Measurements from ENCODE around the gene UCK1. TPM values are rescaled to one million over a fixed set of nuclear protein-coding genes. Genes with fewer than 3 reads are reported as not detected.

UCK1 gene
- polyA plus RNA-seq, 1 donor (not counting 4 experiments of a cell fraction or from before 2014, with no cell fraction given) = 15.4 TPM

GRCh38 chr9:131473891-131474290 lies 57.2 kb downstream of the UCK1 start:
- no peaks in the 10 kb centered on the region for H3K9me3 ChIP-seq (ENCODE audit: control insufficient read depth, low read depth, low read length)
- no peak overlapping the region for H2AFZ ChIP-seq (ENCODE audit: control insufficient read depth, low read length)
- H3K79me2 ChIP-seq (ENCODE audit: control insufficient read depth, insufficient read depth, low read length) = peaks cover 34% of the 10 kb centered on the region
- no peak for TF ChIP-seq CTCF (optimal IDR thresholded peaks at IDR 0.05 in 1 of 3, IDR thresholded peaks at IDR 0.05 in 1 of 3, conservative IDR thresholded peaks at IDR 0.05 in 1 of 3; ENCODE audit: extremely low read depth in 1 of 3, insufficient read depth in 2 of 3, low read length in 3 of 3)
- no peak for TF ChIP-seq EZH2 (IDR thresholded peaks at IDR 0.05; ENCODE audit: low read length)
- no peak overlapping the region for H3K4me2 ChIP-seq (ENCODE audit: control insufficient read depth, extremely low read depth, insufficient read depth, low read depth, low read length)
- H3K27ac ChIP-seq (ENCODE audit: control insufficient read depth, insufficient read depth, low read length) = no peak overlapping the region
- peaks cover 60 to 64% of the 10 kb centered on the region in 2 experiments for H3K36me3 ChIP-seq (ENCODE audit: control insufficient read depth in 2 of 2, extremely low read depth in 1 of 2, insufficient read depth in 2 of 2, low read length in 2 of 2)
- H3K9me1 ChIP-seq (ENCODE audit: control insufficient read depth, extremely low read depth, insufficient read depth, low read length) = no peaks in the 10 kb centered on the region
- no peak overlapping the region for H3K4me3 ChIP-seq (ENCODE audit: control insufficient read depth in 2 of 3, extremely low read depth in 1 of 3, insufficient read depth in 2 of 3, low read depth in 1 of 3, low read length in 3 of 3)
- H3K9ac ChIP-seq (ENCODE audit: control insufficient read depth, extremely low read depth, insufficient read depth, low read length) = no peak overlapping the region
- dilution Hi-C loops (cut with MboI; ENCODE audit: extremely low pct_ligation_motif_present, low sequenced_read_pairs) = no loop called here
- FAIRE-seq (no peak), DNase-seq (ENCODE audit: low read depth, low spot score) (no peak)
- peaks cover 19% of the 10 kb centered on the region for H4K20me1 ChIP-seq (ENCODE audit: control insufficient read depth, extremely low read depth, insufficient read depth, low read length)
- H3K4me1 ChIP-seq (ENCODE audit: control insufficient read depth, extremely low read depth, insufficient read depth, low read length) = no peaks in the 10 kb centered on the region
- H3K27me3 ChIP-seq (ENCODE audit: control insufficient read depth, extremely low read depth, insufficient read depth, low read length) = no peaks in the 10 kb centered on the region

Small RNA genes lying within 50 kb of the gene (small RNA-seq; reads per million reads assigned to genes)
- gene SNORD62A (ENCODE audit: insufficient read length in 3 of 3, low read depth in 3 of 3, low replicate concordance in 1 of 3) (0 reads per million in 3 experiments), gene SNORD62B (ENCODE audit: insufficient read length in 3 of 3, low read depth in 3 of 3, low replicate concordance in 1 of 3) (0 reads per million in 3 experiments)

Other genes starting within 250 kb of the UCK1 start
- gene PLPP7, start 241.5 kb downstream of the UCK1 start, polyA plus RNA-seq = not detected in 3 replicates
- gene PRRC2B, start 137.2 kb downstream of the UCK1 start, polyA plus RNA-seq = 15.2 to 38.8 TPM (median 20.8 TPM) in 3 replicates
- 10.3 to 13.2 TPM (median 12.6 TPM) in 3 replicates for gene POMT1, start 28.3 kb downstream of the UCK1 start, polyA plus RNA-seq
- gene PRRT1B, start 14.3 kb upstream of the UCK1 start, polyA plus RNA-seq = not detected in 3 replicates
- gene RAPGEF1, start 208.8 kb upstream of the UCK1 start, polyA plus RNA-seq = 18.5 to 30.1 TPM (median 19.2 TPM) in 3 replicates

Data from keratinocyte (primary cell).